ENCODE results near the gene PMAIP1.
"Not testable (repeated sequence)": the region's sequence is repeated elsewhere in the genome, so short reads cannot be mapped to it uniquely, and the experiment has no call there.

Gene PMAIP1

DNA sequence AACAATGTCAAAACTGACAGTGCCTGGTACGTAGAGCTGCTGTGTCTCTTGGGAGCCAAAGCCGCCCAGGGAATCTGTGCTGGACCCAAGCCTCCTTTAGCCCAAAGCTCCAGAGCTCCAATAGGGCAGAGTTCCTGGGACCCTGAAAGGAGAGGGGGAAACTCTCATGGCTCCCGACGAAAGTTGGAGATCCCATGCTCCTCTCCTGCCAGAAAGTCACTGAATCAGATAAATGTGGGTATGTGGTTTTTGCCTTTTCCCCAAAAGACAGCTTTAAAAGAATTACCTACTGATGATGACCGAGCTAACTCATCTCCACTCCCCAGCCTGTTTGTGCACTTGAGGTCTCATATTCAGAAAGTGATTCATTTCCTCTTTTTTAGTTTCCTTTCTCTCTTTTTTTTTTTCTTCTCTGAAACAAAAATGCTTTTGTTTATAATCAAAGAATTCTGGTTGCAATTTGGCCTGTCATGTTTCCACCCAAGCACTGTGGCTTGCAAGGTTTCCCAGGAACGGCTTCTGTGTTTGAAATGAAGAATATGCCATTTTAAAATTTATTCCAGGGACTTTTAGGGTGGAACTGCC is 14.1 kb upstream of the PMAIP1 start:
- no peak for DNase-seq

- DNase-seq = not testable (repeated sequence)
Observed at GRCh38 chr18:59886399-59886798, 13.4 kb upstream of the PMAIP1 start.

GRCh38 chr18:59892123-59892522 is 7.7 kb upstream of the PMAIP1 start:
- no peak for DNase-seq

DNA sequence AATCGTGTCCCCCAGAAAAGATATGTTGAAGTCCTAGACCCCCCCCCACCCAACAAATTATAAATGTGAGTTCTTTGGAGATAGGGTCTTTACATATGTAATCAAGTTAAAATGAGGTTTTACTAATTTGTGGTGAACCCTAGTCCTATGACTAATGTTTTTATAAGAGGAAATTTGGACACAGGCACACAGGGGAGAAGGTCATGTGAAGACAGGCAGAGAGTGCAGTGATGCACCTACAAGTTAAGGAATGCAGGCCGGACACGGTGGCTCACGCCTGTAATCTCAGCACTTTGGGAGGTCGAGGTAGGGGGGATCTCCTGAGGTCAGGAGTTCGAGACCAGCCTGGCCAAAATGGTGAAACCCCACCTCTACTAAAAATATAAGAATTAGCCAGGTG is 5.8 kb upstream of the PMAIP1 start:
- DNase-seq = no peak

GRCh38 chr18:59897321-59897954 is 2.4 kb upstream of the PMAIP1 start:
- no peak for DNase-seq

DNA sequence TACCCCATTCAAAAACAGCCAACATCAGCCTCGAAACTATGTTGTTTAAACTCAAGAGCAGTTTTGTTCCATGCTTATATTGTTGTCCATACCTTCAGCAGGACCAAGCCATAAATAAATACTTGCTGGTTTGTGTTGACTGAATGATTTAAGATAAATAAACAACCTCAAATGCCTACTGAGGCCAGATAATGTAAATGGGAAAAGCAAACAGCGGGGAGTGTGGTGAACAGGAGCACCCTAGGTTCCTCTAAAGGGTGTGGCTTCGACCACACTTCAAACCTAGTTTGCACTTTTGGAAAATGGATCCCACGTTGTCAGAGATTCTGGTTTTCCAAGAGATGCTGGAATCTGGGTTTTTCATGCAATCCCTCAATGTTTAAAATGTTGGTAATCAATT is 1.7 kb upstream of the PMAIP1 start:
- DNase-seq = no peak

DNA sequence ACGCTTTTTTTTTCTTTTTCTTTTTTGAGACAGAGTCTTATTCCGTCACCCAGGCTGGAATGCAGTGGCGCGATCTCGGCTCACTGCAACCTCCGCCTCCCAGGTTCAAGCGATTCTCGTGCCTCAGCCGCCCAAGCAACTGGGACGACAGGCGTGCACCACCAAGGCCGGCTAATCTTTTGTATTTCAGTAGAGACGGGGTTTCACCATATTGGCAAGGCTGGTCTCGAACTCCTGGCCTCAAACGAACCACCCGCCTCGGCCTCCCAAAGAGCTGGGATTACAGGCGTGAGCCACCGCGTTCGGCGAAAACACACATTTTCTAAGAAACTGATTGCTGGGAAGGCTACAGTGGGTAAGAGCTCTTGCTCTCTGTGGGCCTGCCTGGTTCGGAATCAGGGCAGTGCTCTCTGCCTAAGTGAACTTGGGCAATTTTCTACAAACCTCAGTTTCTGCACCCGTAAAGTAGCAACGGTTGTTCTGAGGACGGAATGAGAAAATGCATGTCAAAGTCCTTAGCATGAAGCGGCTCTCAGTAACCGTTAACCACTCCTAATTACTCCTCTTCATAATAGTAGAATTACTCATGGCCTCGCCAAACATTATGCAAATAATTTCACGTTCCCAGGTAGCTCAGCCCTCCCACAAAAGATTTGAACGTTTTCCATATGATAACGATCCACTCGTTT is 1.0 kb upstream of the PMAIP1 start:
- no peak for DNase-seq

DNA sequence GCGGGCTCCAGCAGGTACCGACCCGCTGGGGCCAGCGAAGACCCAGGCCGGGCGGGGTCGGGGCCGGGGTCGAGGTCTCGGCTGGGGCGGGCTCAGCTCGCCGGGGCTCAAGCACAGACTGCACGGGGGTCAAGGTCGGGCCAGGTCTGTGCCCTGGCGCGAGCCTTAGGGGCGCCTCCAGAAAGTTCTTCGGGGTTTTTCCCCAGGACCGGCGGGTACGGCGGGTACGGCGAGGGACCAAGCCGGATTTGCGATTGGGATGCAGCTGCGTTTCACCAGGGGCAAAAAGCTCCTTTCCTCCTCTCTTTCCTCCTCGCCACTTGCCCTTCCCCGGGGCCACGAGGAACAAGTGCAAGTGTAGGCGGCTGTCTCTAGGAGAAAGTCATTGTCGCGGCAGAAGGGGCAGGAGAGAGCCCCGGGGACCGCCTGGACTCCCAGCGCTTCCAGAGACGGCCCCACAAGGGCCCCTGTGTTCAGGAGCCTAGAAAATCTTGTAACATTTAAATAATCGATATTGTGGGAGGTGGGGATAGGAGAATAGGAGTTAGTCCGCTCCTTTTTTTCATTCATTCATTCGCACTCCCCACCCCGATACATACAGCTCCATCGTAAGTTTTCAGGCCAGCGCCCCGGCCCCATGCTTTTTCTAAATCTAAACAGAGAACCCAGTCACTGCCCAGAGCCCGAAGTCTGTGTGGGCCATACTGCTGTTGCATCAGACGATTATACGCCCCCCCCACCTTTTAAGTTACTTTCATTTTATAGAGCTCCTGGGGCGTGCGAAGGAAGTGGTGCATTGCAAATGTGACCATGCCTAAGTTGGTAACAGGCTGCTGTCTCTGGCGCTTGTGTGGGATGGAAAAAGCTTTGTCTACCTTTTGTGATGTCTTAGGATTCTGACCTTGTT is 679 bp downstream of the PMAIP1 start:
- peak; percentile 80 for DNase-seq

DNA sequence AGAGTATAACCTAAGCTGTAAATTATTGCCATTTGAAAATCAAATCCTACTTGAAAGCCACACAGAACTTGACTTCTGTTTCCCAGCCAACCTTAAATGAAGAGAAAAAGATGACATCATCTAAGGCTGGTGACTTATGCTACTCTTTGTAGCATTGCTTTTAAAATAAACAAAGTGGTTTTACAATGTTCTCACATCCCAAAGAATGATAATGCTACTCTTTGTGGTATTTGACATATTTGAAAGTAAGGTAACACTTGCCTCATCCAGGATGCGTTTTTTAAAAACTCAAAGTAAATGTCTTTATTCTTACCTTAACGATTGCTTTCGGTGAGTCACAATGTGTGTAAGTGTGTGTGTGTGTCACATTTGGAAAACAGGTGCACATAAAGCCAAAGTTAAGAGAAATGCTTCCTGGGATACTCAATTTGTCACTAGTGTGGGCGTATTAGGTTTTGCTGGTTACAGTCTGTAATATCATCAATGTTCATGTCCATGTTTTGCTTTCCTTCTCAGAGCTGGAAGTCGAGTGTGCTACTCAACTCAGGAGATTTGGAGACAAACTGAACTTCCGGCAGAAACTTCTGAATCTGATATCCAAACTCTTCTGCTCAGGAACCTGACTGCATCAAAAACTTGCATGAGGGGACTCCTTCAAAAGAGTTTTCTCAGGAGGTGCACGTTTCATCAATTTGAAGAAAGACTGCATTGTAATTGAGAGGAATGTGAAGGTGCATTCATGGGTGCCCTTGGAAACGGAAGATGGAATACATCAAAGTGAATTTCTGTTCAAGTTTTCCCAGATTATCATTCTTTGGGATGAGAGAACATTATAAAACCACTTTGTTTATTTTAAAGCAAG is 2.6 kb downstream of the PMAIP1 start:
- no peak for DNase-seq

GRCh38 chr18:59902993-59903610 is 3.3 kb downstream of the PMAIP1 start:
- no peak for DNase-seq

DNA sequence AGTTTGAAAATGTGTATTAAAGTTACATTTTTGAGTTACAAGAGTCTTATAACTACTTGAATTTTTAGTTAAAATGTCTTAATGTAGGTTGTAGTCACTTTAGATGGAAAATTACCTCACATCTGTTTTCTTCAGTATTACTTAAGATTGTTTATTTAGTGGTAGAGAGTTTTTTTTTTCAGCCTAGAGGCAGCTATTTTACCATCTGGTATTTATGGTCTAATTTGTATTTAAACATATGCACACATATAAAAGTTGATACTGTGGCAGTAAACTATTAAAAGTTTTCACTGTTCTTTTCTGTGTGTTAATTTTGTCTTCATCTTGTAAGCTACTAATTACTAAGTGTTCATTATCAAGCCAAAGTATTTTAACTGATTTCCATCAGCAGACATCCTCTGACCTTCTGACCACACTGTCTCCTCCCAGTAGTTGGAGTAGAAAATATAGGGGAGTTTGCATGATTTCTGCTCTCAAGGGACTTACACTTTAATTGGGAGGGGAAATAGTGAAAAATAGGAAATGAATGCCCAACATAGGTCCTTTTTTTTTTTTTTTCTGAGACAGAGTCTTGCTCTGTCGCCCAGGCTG is 4.3 kb downstream of the PMAIP1 start:
- no peak for DNase-seq

DNA sequence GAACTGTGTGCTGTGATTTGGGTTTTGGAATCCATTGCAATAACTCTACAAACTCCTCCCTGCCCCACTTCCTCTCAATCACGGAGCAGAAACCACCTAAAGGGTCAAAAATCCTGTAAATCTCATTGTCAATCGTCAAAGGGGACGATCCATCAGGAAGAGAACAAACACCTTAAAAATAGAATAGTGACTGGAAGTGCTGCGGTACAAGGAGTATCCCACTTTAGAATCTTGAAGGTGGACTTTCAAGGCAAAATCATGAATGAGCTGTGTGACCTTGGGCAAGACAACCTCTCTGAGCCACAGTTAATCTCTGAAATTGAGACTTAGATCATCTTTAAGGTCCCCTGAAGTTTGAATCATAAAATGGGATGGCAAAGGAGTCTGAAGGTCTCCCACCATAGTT is 5.9 kb downstream of the PMAIP1 start:
- DNase-seq = no peak

DNA sequence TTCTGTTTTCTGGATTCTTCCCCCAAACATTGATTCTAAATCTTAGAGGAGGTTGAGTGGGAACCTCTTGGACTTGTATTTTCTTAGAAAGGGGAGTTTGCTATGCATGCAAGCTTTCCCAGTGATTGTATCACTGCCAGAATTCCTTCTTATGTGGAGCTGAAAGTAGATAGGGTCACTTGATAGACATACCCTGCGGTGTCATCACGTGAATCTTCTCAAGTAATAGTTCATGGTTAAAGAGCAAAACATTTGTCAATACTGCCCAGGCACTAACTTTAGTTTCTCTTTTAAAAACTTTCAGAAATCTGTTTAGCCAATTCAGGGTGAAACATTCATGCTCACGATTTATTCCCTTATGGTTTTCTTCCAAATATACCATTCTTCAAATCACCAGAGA is 6.4 kb downstream of the PMAIP1 start:
- DNase-seq = no peak

- no peak for DNase-seq
Observed at GRCh38 chr18:59907172-59907571, 7.4 kb downstream of the PMAIP1 start.

GRCh38 chr18:59907660-59908059 is 7.9 kb downstream of the PMAIP1 start:
- no peak for DNase-seq

DNA sequence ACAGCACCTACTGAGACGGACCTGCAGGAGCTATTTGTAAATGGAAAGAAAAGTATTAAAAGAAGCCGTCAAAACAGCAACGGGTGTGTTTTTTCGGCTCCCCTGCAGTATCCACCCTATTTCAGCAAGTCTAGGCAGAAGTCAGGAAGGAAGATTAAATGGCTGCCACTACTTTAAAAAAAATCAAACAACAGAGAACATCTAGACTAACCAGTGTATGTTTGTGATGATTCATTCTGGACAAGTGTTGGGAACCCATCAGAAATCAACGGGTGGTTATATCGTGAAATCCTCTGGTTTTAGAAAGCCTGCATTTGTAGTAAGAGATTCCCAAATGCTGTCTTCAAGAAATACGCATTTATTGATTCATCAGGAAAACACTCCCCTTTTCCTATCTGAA is 9.0 kb downstream of the PMAIP1 start:
- no peak for DNase-seq

GRCh38 chr18:59909289-59910036 is 9.7 kb downstream of the PMAIP1 start:
- no peak for DNase-seq

GRCh38 chr18:59910967-59911366 is 11.2 kb downstream of the PMAIP1 start:
- no peak for DNase-seq

DNA sequence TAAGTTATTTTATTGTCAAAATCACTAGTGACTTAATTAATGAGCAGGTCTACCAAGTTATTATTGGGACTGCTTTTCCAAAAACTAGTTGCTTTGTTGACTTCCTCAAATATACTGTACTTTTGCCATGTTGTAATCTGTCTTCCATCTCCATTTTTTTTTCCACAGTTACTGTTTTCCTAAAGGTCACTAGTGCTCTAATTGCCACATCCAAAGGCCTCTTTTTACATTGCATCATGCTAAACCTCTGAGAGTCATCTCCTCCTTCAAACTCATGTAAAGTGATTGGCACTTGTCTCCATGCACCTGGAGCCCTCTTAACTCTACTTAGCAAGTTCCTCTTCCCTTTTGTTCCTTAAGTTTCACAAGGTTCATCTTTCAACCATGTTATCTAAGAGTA is 11.8 kb downstream of the PMAIP1 start:
- no peak for DNase-seq

DNA sequence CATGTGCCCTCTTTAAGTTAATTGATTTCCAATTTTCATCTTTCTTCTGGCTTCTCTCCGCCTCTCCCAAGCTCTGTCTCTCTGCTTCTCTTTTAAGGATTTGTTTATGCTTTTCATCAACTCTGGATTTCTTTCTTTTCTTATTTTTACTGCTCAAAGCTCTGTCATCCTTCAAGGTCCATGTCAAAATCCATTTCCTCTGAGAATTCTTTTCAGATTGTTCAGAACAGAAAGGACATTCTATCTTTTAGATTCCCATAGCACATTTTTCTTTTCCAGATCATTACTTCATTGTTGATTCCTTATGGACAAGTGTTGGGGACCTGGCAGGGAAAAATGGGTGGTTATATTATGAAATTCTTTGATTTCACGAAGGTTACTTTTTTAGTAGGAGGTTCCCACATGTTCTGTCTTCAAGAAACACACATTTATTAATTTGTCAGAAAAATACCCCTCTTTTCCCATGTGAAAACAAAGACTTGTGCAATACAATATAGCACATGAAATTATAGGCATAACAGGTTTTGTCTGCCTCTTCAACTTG is 12.3 kb downstream of the PMAIP1 start:
- DNase-seq = no peak

- DNase-seq = no peak
Observed at GRCh38 chr18:59915606-59916005, 15.8 kb downstream of the PMAIP1 start.

Data from COR-L47 (cell line).